ENCODE data around the gene COL4A5.

- TF ChIP-seq CTCF (IDR thresholded peaks at IDR 0.05) (no peak), POLR2A (IDR thresholded peaks at IDR 0.05) (no peak)
Observed at GRCh38 chrX:108601276-108601675, 161.6 kb downstream of the COL4A5 start.
